ENCODE measurements around the gene PDPN. TPM values are rescaled to one million over a fixed set of nuclear protein-coding genes. Genes with fewer than 3 reads are reported as not detected.

Gene PDPN
- polyA plus RNA-seq, 1 donor (not counting 4 experiments of a cell fraction or from before 2014, with no cell fraction given): 29.9 TPM

DNA sequence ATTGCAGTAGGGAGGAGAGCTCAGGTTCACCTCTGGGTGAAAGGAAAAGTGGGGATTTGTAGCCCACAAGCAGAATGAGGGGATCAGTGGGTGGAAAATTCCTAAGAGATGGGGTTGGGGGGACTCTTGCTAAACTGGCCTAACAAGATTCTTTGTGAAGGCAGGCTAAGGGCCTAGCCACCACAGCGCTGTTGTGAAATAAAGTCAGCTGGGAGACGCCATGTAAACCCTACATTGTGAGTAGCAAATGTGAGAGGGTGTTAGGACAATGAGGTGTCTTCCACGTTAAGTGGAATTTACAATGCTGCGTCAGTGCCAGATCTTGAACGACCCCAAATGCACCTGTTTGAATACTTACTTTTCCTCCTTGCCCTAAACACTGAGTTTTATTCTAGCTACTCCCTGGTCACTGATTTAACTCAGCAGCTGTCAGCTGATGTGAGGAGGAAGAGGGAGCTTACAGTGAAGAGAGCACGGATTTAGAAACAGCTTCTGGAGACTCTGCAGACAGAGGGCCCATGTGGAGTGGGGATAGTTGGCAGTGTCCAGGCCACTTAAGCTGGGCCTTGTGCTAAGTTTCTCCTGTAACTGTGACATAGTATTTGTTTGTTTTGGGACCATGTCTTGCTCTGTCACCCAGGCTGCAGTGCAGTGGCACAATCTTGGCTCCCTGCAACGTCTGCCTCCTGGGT lies 17.3 kb downstream of the PDPN start:
- H3K79me2 ChIP-seq (ENCODE audit: control insufficient read depth, insufficient read depth, low read length): peaks cover 9% of the 10 kb centered on the region
- no peaks in the 10 kb centered on the region for H4K20me1 ChIP-seq (ENCODE audit: control insufficient read depth, extremely low read depth, insufficient read depth, low read length)
- dilution Hi-C loops (cut with MboI; ENCODE audit: extremely low pct_ligation_motif_present, low sequenced_read_pairs): no loop called here
- no peaks in the 10 kb centered on the region for H3K27me3 ChIP-seq (ENCODE audit: control insufficient read depth, extremely low read depth, insufficient read depth, low read length)
- H3K4me2 ChIP-seq (ENCODE audit: control insufficient read depth, extremely low read depth, insufficient read depth, low read depth, low read length): peak overlapping the region; percentile 18
- H3K9ac ChIP-seq (ENCODE audit: control insufficient read depth, extremely low read depth, insufficient read depth, low read length): no peak overlapping the region
- no peak overlapping the region for H2AFZ ChIP-seq (ENCODE audit: control insufficient read depth, low read length)
- H3K4me3 ChIP-seq (ENCODE audit: control insufficient read depth in 2 of 3, extremely low read depth in 1 of 3, insufficient read depth in 2 of 3, low read depth in 1 of 3, low read length in 3 of 3): no peak overlapping the region
- peak overlapping the region; percentile 86 for H3K27ac ChIP-seq (ENCODE audit: control insufficient read depth, insufficient read depth, low read length)
- H3K9me1 ChIP-seq (ENCODE audit: control insufficient read depth, extremely low read depth, insufficient read depth, low read length): no peaks in the 10 kb centered on the region
- peaks cover 0 to 2% of the 10 kb centered on the region in 2 experiments for H3K36me3 ChIP-seq (ENCODE audit: control insufficient read depth in 2 of 2, extremely low read depth in 1 of 2, insufficient read depth in 2 of 2, low read length in 2 of 2)
- DNase-seq (ENCODE audit: low read depth, low spot score) (no peak), FAIRE-seq (peak; percentile 76)
- H3K9me3 ChIP-seq (ENCODE audit: control insufficient read depth, low read depth, low read length): no peaks in the 10 kb centered on the region
- peaks cover 46% of the 10 kb centered on the region for H3K4me1 ChIP-seq (ENCODE audit: control insufficient read depth, extremely low read depth, insufficient read depth, low read length)
- TF ChIP-seq, protein P1, sequence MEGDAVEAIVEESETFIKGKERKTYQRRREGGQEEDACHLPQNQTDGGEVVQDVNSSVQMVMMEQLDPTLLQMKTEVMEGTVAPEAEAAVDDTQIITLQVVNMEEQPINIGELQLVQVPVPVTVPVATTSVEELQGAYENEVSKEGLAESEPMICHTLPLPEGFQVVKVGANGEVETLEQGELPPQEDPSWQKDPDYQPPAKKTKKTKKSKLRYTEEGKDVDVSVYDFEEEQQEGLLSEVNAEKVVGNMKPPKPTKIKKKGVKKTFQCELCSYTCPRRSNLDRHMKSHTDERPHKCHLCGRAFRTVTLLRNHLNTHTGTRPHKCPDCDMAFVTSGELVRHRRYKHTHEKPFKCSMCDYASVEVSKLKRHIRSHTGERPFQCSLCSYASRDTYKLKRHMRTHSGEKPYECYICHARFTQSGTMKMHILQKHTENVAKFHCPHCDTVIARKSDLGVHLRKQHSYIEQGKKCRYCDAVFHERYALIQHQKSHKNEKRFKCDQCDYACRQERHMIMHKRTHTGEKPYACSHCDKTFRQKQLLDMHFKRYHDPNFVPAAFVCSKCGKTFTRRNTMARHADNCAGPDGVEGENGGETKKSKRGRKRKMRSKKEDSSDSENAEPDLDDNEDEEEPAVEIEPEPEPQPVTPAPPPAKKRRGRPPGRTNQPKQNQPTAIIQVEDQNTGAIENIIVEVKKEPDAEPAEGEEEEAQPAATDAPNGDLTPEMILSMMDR (optimal IDR thresholded peaks at IDR 0.05 in 1 of 3, IDR thresholded peaks at IDR 0.05 in 1 of 3, conservative IDR thresholded peaks at IDR 0.05 in 1 of 3; ENCODE audit: extremely low read depth in 1 of 3, insufficient read depth in 2 of 3, low read length in 3 of 3): no peak
- TF ChIP-seq EZH2 (IDR thresholded peaks at IDR 0.05; ENCODE audit: low read length): no peak

DNA sequence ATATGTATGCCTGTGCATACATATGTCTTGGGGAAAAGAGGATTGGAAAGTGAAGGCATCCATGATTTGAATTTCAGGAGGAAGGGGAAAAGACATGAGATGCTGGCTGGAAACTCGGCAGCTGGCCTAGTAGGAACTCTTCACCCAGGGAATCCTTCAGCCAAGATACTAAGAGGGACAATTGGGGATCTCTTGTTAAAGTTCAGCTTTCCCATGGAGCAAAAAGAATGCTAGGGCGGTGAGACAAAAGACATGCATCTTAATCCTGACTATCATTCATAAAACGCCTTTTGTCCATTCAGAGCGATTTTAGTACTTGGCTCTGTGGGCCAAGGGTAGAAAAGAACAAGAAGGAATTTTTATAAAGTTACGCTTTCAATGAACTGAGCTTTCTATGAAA lies 20.5 kb downstream of the PDPN start:
- H3K4me1 ChIP-seq (ENCODE audit: control insufficient read depth, extremely low read depth, insufficient read depth, low read length): peaks cover 43% of the 10 kb centered on the region
- peak overlapping the region; percentile 36 for H3K27ac ChIP-seq (ENCODE audit: control insufficient read depth, insufficient read depth, low read length)
- H3K27me3 ChIP-seq (ENCODE audit: control insufficient read depth, extremely low read depth, insufficient read depth, low read length): no peaks in the 10 kb centered on the region
- TF ChIP-seq EZH2 (IDR thresholded peaks at IDR 0.05; ENCODE audit: low read length): no peak
- TF ChIP-seq, protein P1 (optimal IDR thresholded peaks at IDR 0.05 in 1 of 3, IDR thresholded peaks at IDR 0.05 in 1 of 3, conservative IDR thresholded peaks at IDR 0.05 in 1 of 3; ENCODE audit: extremely low read depth in 1 of 3, insufficient read depth in 2 of 3, low read length in 3 of 3): no peak
- FAIRE-seq: no peak
- no peaks in the 10 kb centered on the region for H3K9me1 ChIP-seq (ENCODE audit: control insufficient read depth, extremely low read depth, insufficient read depth, low read length)
- no peak for DNase-seq (ENCODE audit: low read depth, low spot score)
- peak overlapping the region; percentile 41 for H3K4me2 ChIP-seq (ENCODE audit: control insufficient read depth, extremely low read depth, insufficient read depth, low read depth, low read length)
- peaks cover 5% of the 10 kb centered on the region for H3K79me2 ChIP-seq (ENCODE audit: control insufficient read depth, insufficient read depth, low read length)
- H3K9me3 ChIP-seq (ENCODE audit: control insufficient read depth, low read depth, low read length): no peaks in the 10 kb centered on the region
- H3K4me3 ChIP-seq (ENCODE audit: control insufficient read depth in 2 of 3, extremely low read depth in 1 of 3, insufficient read depth in 2 of 3, low read depth in 1 of 3, low read length in 3 of 3): no peak overlapping the region
- H3K9ac ChIP-seq (ENCODE audit: control insufficient read depth, extremely low read depth, insufficient read depth, low read length): no peak overlapping the region
- H4K20me1 ChIP-seq (ENCODE audit: control insufficient read depth, extremely low read depth, insufficient read depth, low read length): no peaks in the 10 kb centered on the region
- no peak overlapping the region for H2AFZ ChIP-seq (ENCODE audit: control insufficient read depth, low read length)
- dilution Hi-C loops (cut with MboI; ENCODE audit: extremely low pct_ligation_motif_present, low sequenced_read_pairs): no loop called here
- H3K36me3 ChIP-seq (ENCODE audit: control insufficient read depth in 2 of 2, extremely low read depth in 1 of 2, insufficient read depth in 2 of 2, low read length in 2 of 2): peaks cover 3 to 7% of the 10 kb centered on the region in 2 experiments

Data from keratinocyte (primary cell).